ENCODE data around the gene NTN3. TPM values are rescaled to one million over a fixed set of nuclear protein-coding genes. Genes with fewer than 3 reads are reported as not detected.

NTN3 gene
- polyA plus RNA-seq, 1 experiment: 0.38 TPM

DNA sequence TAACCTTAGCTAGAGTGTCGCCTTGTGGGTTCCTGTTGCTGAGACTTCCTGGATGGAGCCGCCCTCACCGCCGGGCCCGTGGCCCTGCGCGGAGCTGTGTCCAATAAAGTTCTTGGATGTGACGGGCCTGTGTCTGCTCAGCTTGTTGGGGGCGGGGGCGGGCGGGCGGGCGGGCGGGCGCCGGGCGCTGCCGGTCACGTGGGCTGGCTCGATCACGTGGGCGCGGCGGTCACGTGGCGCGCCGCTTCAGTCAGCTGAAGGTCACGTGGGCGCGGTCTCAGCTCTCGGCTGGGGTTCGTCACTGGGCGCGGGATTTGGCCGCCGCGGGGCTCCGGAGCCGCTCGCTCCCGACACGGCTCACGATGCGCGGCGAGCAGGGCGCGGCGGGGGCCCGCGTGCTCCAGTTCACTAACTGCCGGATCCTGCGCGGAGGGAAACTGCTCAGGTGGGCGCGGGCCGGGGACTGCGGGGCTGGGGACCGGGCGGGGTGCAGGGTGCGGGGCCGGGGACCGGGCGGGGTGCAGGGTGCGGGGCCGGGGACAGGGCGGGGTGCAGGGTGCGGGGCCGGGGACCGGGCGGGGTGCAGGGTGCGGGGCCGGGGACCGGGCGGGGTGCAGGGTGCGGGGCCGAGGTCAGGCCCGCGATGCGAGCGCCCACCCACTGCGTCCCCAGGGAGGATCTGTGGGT lies 49.1 kb downstream of the NTN3 start, which contains the start of gene AMDHD2:
AMDHD2 (plus strand) TSS at position 275 of the 687 bp plus-strand sequence; CDS start at position 363, 88 bp downstream.
- no peaks in the 10 kb centered on the region for H3K27me3 ChIP-seq (ENCODE audit: control insufficient read depth, insufficient read depth, low read length)
- POLR2A ChIA-PET: interaction anchor here (0.9 to 1.6 kb wide), 7 partner anchors 8 to 270 kb away, joined by 3 to 22 read pairs (median 4); partner anchors contain the start of gene CEMP1
- peak within 1 kb of the TSS; percentile 73 for H3K4me3 ChIP-seq (ENCODE audit: low read depth, low read length)
- DNase-seq (ENCODE audit: low read depth, low spot score): peak; percentile 71
- CTCF ChIA-PET: no interaction called here
- peak within 1 kb of the TSS; percentile 52 for H3K27ac ChIP-seq (ENCODE audit: low read depth, low read length)
- no peaks in the 10 kb centered on the region for H3K9me3 ChIP-seq (ENCODE audit: control insufficient read depth, insufficient read depth, low read length)
- TF ChIP-seq, protein P1, sequence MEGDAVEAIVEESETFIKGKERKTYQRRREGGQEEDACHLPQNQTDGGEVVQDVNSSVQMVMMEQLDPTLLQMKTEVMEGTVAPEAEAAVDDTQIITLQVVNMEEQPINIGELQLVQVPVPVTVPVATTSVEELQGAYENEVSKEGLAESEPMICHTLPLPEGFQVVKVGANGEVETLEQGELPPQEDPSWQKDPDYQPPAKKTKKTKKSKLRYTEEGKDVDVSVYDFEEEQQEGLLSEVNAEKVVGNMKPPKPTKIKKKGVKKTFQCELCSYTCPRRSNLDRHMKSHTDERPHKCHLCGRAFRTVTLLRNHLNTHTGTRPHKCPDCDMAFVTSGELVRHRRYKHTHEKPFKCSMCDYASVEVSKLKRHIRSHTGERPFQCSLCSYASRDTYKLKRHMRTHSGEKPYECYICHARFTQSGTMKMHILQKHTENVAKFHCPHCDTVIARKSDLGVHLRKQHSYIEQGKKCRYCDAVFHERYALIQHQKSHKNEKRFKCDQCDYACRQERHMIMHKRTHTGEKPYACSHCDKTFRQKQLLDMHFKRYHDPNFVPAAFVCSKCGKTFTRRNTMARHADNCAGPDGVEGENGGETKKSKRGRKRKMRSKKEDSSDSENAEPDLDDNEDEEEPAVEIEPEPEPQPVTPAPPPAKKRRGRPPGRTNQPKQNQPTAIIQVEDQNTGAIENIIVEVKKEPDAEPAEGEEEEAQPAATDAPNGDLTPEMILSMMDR (IDR thresholded peaks at IDR 0.05; ENCODE audit: low read depth, low read length): no peak

DNA sequence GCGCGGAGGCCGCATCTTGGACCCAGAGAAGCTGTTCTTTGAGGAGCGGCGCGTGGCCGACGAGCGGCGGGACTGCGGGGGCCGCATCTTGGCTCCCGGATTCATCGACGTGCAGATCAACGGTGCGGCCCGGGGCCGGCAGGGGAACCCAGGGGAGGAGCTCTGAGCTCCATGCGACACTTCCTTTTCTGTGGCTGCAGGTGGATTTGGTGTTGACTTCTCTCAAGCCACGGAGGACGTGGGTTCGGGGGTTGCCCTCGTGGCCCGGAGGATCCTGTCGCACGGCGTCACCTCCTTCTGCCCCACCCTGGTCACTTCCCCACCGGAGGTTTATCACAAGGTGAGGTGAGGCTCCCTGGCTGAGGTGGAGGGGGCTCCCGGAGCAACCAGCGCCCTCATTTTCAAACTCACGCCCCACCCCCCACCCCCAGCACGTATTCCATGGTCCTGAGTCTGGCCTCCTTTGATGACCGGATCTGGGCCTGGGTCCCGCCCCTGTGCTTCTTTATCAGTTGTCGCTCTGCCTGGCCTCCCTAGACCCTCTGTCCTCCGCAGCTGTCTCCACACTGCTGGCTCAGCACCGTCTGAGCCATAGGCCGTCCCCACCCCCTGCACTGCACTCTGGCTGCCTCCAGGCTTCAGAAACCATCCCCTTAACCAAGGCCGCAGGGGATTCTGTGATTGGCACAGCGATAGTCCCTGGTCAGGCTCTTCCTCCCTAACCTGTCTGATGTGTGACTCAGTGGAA lies 49.9 kb downstream of the NTN3 start:
- POLR2A ChIA-PET: interaction anchor here (0.6 to 1.6 kb wide), 4 partner anchors 8 to 183 kb away, joined by 4 to 22 read pairs (median 5); partner anchors contain the start of gene CEMP1
- Histone ChIP-seq H3K4me3 (ENCODE audit: low read depth, low read length) (peak overlapping the region; percentile 73), H3K9me3 (ENCODE audit: control insufficient read depth, insufficient read depth, low read length) (no peaks in the 10 kb centered on the region), H3K27me3 (ENCODE audit: control insufficient read depth, insufficient read depth, low read length) (no peaks in the 10 kb centered on the region), H3K27ac (ENCODE audit: low read depth, low read length) (peak overlapping the region; percentile 31)
- CTCF ChIA-PET: no interaction called here
- DNase-seq (ENCODE audit: low read depth, low spot score): no peak
- TF ChIP-seq, protein P1 (IDR thresholded peaks at IDR 0.05; ENCODE audit: low read depth, low read length): no peak

Small RNA genes lying within 50 kb of the gene (small RNA-seq; reads per million reads assigned to genes)
- gene AC093525.1 (ENCODE audit: insufficient read length, low read depth) (not detected), gene MIR6768 (ENCODE audit: insufficient read length, low read depth) (not detected)

Other genes with a start within 250 kb of the NTN3 start
- 8.5 and 11.2 TPM in 2 replicates for gene E4F1, start 247.7 kb upstream of the NTN3 start, polyA plus RNA-seq (2011; rRNA removed)
- 0.14 and 0.19 TPM in 2 replicates for gene DNASE1L2, start 234.9 kb upstream of the NTN3 start, polyA plus RNA-seq (2011; rRNA removed)
- 24.9 and 32.4 TPM in 2 replicates for gene ECI1, start 219.7 kb upstream of the NTN3 start, polyA plus RNA-seq (2011; rRNA removed)
- gene RNPS1, start 203.2 kb upstream of the NTN3 start, polyA plus RNA-seq (2011; rRNA removed): 95.3 and 99.9 TPM in 2 replicates
- gene ABCA3, start 130.6 kb upstream of the NTN3 start, polyA plus RNA-seq (2011; rRNA removed): 0.06 and 0.30 TPM in 2 replicates
- gene CCNF, start 41.9 kb upstream of the NTN3 start, polyA plus RNA-seq (2011; rRNA removed): 2.3 and 2.5 TPM in 2 replicates
- 1.8 TPM in 2 replicates for gene TEDC2, start 11.2 kb upstream of the NTN3 start, polyA plus RNA-seq (2011; rRNA removed)
- 6.0 and 6.4 TPM in 2 replicates for gene TBC1D24, start 3.8 kb downstream of the NTN3 start, polyA plus RNA-seq (2011; rRNA removed)
- gene ATP6V0C, start 42.7 kb downstream of the NTN3 start, polyA plus RNA-seq (2011; rRNA removed): 11.0 and 19.9 TPM in 2 replicates
- 7.7 and 11.9 TPM in 2 replicates for gene AMDHD2, start 49.1 kb downstream of the NTN3 start, polyA plus RNA-seq (2011; rRNA removed)
- not detected in 2 replicates for gene CEMP1, start 60.1 kb downstream of the NTN3 start, polyA plus RNA-seq (2011; rRNA removed)
- gene PDPK1, start 66.7 kb downstream of the NTN3 start, polyA plus RNA-seq (2011; rRNA removed): 27.7 and 32.4 TPM in 2 replicates
- 27.7 and 27.8 TPM in 2 replicates for gene KCTD5, start 211.2 kb downstream of the NTN3 start, polyA plus RNA-seq (2011; rRNA removed)
- gene PRSS27, start 248.9 kb downstream of the NTN3 start, polyA plus RNA-seq (2011; rRNA removed): 0.32 and 0.46 TPM in 2 replicates